ENCODE results near the gene AFF3. TPM values are rescaled to one million over a fixed set of nuclear protein-coding genes. Genes with fewer than 3 reads are reported as not detected.

Gene AFF3
- total RNA-seq, 4 donors from 2014 or later, result 5.3 to 216 (median 12.5) TPM

GRCh38 chr2:100004959-100005387, 137.4 kb downstream of the AFF3 start:
- no peak overlapping the region for H3K4me3 ChIP-seq
- no peaks in the 10 kb centered on the region for H3K4me1 ChIP-seq
- no peak overlapping the region for H3K27ac ChIP-seq
- no peak for TF ChIP-seq POLR2A (IDR thresholded peaks at IDR 0.05)
- TF ChIP-seq, protein P1, sequence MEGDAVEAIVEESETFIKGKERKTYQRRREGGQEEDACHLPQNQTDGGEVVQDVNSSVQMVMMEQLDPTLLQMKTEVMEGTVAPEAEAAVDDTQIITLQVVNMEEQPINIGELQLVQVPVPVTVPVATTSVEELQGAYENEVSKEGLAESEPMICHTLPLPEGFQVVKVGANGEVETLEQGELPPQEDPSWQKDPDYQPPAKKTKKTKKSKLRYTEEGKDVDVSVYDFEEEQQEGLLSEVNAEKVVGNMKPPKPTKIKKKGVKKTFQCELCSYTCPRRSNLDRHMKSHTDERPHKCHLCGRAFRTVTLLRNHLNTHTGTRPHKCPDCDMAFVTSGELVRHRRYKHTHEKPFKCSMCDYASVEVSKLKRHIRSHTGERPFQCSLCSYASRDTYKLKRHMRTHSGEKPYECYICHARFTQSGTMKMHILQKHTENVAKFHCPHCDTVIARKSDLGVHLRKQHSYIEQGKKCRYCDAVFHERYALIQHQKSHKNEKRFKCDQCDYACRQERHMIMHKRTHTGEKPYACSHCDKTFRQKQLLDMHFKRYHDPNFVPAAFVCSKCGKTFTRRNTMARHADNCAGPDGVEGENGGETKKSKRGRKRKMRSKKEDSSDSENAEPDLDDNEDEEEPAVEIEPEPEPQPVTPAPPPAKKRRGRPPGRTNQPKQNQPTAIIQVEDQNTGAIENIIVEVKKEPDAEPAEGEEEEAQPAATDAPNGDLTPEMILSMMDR (IDR thresholded peaks at IDR 0.05), result no peak
- no peaks in the 10 kb centered on the region for H3K27me3 ChIP-seq
- H3K36me3 ChIP-seq, result peaks cover 0 to 7% (median 0%) of the 10 kb centered on the region in 3 donors
- H3K9me3 ChIP-seq, result no peaks in the 10 kb centered on the region
- DNase-seq, result no peak

- Histone ChIP-seq H3K4me1 (no peaks in the 10 kb centered on the region), H3K36me3 (peaks cover 0 to 7% (median 0%) of the 10 kb centered on the region in 3 donors), H3K27me3 (no peaks in the 10 kb centered on the region), H3K9me3 (no peaks in the 10 kb centered on the region), H3K27ac (no peak overlapping the region), H3K4me3 (no peak overlapping the region)
- TF ChIP-seq, protein P1 (IDR thresholded peaks at IDR 0.05), result no peak
- TF ChIP-seq POLR2A (IDR thresholded peaks at IDR 0.05), result no peak
- DNase-seq, result no peak
Observed at GRCh38 chr2:100004348-100004884, 138.0 kb downstream of the AFF3 start.

- Histone ChIP-seq H3K4me1 (no peaks in the 10 kb centered on the region), H3K4me3 (no peak overlapping the region), H3K27ac (no peak overlapping the region), H3K9me3 (no peaks in the 10 kb centered on the region), H3K36me3 (peaks cover 0 to 7% (median 0%) of the 10 kb centered on the region in 3 donors), H3K27me3 (no peaks in the 10 kb centered on the region)
- TF ChIP-seq, protein P1 (IDR thresholded peaks at IDR 0.05), result no peak
- no peak for TF ChIP-seq POLR2A (IDR thresholded peaks at IDR 0.05)
- DNase-seq, result no peak
Observed at GRCh38 chr2:100002059-100002458, 140.3 kb downstream of the AFF3 start.

GRCh38 chr2:100000915-100001707, 141.3 kb downstream of the AFF3 start:
- no peak overlapping the region for H3K27ac ChIP-seq
- no peaks in the 10 kb centered on the region for H3K36me3 ChIP-seq
- no peaks in the 10 kb centered on the region for H3K9me3 ChIP-seq

DNA sequence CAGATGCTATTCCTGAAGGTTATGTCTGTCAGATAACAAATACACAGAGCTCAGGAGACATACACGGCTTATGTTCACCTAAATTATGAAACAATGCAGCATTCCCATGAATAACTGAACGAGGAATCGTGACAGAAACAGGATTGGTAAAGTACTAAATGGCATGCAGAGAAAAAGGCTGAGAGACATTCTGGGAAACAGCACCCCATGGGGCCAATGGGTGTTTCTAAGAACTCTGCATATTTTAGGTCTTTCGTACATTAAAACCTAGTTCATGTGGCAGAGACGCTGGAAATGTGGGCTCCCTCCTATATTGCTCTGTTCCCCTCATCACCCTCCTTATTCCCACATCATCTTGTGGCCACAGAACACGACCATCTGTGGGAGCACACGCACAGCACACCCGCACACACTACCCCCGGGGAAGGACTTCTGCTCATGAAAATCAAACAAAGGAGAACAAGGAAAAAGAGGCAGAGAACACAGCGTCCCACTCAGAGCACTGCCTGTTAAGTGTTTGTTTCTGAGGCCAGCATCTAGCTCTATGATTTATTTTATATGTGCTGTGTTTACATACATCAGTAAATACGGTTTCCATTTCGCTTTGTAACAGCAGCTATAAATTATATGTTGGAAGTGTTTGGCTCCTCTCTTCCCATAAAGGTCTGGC, 143.6 kb downstream of the AFF3 start:
- Histone ChIP-seq H3K27me3 (no peaks in the 10 kb centered on the region), H3K4me1 (no peaks in the 10 kb centered on the region), H3K9me3 (no peaks in the 10 kb centered on the region), H3K36me3 (no peaks in the 10 kb centered on the region), H3K27ac (no peak overlapping the region), H3K4me3 (no peak overlapping the region)
- no peak for DNase-seq
- no peak for TF ChIP-seq POLR2A (IDR thresholded peaks at IDR 0.05)
- TF ChIP-seq, protein P1 (IDR thresholded peaks at IDR 0.05), result no peak

More at GRCh38 chr2:100000915-100001707, 141.3 kb downstream of the AFF3 start:
- H3K4me3 ChIP-seq, result no peak overlapping the region
- TF ChIP-seq, protein P1 (IDR thresholded peaks at IDR 0.05), result no peak
- TF ChIP-seq POLR2A (IDR thresholded peaks at IDR 0.05), result no peak
- H3K4me1 ChIP-seq, result no peaks in the 10 kb centered on the region
- no peak for DNase-seq
- H3K27me3 ChIP-seq, result no peaks in the 10 kb centered on the region
